C4-2B (cell line): ENCODE results near the gene ZNF556.
"Not testable (repeated sequence)": the region's sequence is repeated elsewhere in the genome, so short reads cannot be mapped to it uniquely, and the experiment has no call there.

ENCODE experiments used
- H3K27ac ChIP-seq: fragments of 450-650 bp; 2 replicates; pipeline ENCODE4 v1.5.1; 2017
- ZFX ChIP-seq: fragments of 450-650 bp; IDR thresholded peaks from 2 replicates; pipeline ENCODE4 v1.6.1; 2017
- TF ChIP-seq, protein P1 (sequence below): fragments of 450-650 bp; conservative IDR thresholded peaks from 2 replicates; pipeline ENCODE4 v1.5.1; 2017; ENCODE audit warnings: mild to moderate bottlenecking

ZNF556 gene

DNA sequence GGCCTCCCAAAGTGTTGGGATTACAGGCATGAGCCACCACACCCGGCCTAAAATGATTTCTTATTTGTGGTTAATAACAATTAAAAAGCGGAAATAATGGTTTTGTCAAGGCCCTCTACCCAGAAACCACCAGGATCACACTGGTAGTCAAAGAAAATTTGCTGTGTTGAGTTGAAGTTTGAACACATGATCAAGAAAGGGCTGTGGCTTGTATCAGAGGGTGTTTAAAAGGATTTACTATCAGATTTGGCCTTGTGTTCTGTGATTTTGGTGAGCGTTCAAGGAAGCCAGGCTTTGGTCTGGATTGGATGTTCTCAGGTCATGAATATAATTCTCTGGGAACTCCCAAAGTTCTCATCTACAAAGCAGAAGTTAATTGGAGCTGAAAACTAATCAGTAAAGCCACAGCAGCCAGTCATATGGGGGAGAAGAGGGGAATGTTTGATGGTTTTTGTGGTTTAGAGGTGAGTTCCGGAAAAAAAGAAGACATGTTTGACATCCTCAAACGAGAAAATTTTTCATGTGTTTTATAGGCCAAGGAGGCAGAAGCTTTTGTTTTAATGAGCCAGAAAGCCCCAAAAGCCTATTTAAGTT lies 10.6 kb upstream of the ZNF556 start:
- no peak for TF ChIP-seq ZFX
- TF ChIP-seq, protein P1, sequence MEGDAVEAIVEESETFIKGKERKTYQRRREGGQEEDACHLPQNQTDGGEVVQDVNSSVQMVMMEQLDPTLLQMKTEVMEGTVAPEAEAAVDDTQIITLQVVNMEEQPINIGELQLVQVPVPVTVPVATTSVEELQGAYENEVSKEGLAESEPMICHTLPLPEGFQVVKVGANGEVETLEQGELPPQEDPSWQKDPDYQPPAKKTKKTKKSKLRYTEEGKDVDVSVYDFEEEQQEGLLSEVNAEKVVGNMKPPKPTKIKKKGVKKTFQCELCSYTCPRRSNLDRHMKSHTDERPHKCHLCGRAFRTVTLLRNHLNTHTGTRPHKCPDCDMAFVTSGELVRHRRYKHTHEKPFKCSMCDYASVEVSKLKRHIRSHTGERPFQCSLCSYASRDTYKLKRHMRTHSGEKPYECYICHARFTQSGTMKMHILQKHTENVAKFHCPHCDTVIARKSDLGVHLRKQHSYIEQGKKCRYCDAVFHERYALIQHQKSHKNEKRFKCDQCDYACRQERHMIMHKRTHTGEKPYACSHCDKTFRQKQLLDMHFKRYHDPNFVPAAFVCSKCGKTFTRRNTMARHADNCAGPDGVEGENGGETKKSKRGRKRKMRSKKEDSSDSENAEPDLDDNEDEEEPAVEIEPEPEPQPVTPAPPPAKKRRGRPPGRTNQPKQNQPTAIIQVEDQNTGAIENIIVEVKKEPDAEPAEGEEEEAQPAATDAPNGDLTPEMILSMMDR = no peak
- H3K27ac ChIP-seq = no peak overlapping the region

DNA sequence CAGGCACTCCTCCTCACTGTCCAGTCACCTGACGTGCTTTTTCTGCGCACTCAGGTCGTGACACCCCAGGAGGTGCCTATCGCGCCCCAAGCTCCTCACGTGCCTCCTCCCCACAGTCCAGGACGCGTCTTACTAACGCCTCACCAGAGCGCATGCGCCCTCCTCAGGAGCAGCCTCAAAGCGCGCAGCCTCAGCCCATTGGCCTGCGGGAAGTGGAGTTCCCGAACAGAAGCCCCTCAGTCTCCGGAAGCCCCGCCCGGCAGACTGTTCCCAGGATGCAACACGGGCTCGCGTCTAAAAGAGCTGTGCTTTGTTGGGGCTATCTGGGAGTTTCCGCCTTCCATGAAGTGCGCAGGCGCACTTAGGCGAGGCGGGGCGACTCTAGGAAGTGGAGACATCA lies 8.3 kb upstream of the ZNF556 start:
- no peak for TF ChIP-seq ZFX
- TF ChIP-seq, protein P1 = no peak
- no peak overlapping the region for H3K27ac ChIP-seq

DNA sequence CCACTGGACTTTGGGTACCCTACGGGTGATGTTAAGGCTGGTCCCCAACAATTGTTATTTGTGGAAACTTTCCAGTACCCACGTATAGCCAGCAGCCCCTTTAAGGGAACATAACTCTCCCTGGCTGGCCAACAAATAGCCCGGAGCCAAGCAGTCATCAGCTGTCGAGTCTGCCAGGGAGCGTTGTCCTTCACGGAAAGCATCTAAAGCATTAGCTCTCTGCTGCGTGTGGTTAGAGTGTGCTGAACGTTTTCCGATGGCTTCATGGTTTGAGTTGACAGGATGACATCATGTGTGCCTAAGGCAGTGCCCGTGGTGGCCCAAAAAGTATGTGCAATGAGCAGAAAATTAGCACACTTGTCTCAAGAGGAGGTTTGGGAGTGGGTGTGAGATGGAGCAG lies 3.3 kb upstream of the ZNF556 start:
- no peak overlapping the region for H3K27ac ChIP-seq
- TF ChIP-seq, protein P1 = no peak
- no peak for TF ChIP-seq ZFX

DNA sequence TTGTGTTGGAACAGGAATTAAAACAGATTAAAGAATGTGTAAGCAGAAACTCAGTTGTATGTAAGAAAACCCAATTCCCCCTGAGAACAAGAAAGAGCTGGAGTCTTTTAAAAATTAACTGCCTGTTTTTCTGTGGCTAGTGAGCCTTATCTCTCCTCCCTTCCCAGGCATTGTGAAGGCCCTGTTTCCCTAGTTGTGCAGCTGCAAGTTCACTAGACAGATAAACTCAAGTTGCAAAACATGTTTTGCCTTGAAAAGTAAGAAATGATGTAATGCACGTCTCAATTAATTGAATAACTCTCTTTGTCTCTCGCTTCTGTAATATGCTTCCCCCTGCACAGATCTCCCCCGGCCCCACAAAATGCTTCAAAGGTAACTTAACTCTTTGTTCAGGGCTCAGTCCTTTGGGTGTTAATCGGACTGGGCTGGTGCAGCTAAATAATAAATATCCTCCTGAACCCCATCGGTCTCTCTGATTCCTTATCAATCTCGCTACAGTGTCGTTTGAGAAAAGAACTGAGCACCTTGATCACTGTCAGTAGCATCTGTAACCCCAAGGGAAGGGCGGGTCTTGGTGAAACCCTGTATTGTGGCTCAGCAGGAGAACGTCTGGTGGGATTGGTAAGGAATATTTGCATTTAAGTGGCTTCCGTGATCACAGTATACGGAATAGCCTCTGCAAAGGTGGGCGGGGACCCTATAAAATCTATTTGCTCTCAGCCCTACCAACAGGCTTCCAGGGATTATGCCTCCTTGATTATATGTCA lies 1.6 kb upstream of the ZNF556 start:
- no peak overlapping the region for H3K27ac ChIP-seq
- TF ChIP-seq, protein P1 = no peak
- no peak for TF ChIP-seq ZFX

DNA sequence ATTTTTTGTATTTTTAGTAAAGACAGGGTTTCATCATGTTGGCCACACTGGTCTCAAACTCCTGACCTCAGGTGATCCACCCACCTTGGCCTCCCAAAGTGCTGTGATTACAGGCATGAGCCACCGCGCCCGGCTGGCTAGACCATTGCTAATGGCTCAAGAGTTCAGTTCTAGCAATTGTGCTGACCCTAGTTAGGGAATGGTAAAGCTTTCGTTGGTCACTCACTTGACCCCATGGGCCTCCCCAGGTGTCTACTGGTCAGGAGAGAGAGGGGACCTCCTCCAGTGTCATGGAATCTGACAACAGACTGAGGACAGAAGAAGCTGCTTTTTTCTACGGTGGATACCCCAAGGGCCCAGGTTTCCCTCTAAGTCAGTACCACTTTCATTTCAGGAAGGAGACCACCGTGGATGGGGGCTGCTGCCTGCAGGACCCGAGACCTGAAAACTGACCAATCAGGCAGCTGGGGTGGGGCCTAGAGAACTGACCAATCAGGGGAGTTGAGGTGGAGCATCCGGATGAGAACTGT lies 575 bp upstream of the ZNF556 start:
- no peak for TF ChIP-seq ZFX
- TF ChIP-seq, protein P1 = no peak
- no peak overlapping the region for H3K27ac ChIP-seq

DNA sequence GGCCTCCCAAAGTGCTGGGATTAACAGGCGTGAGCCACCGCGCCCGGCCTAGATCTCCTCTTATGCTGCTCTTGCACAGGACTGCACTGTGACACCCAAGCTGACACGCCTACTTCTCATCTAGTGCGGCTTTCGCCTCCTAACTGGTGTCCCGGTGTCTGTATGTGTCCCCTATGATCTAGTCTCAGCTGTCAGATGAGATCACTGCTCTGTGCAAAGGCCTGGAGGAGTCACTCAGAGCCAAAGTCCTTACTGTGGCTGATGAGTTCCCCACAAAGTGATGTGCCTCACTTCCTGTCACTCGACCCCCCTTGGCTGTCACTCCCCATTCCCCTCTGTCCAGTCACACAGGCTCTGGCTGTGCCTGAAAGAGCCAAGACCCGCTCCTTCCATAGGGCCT lies 2.5 kb downstream of the ZNF556 start:
- no peak overlapping the region for H3K27ac ChIP-seq
- TF ChIP-seq, protein P1 = no peak
- TF ChIP-seq ZFX = no peak

DNA sequence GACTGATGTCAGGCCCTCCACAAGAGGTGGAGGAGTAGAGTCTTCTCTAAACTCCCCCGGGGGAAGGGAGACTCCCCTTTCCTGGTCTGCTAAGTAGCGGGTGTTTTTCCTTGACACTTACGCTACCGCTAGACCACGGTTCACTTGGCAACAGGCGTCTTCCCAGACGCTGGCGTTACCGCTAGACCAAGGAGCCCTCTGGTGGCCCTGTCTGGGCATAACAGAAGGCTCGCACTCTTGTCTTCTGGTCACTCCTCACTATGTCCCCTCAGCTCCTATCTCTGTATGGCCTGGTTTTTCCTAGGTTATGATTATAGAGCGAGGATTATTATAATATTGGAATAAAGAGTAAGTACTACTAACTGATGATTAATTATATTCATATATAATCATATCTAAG lies 5.0 kb downstream of the ZNF556 start:
- H3K27ac ChIP-seq = not testable (repeated sequence)
- TF ChIP-seq, protein P1 = peak; percentile 63
